HG03520 (cell line): ENCODE data around the gene PLA2G4B.

Experiments used
- ATAC-seq: cut with Tn5 transposase; IDR thresholded peaks from one replicate; pipeline ENCODE4 v1.9.1; 2021; ENCODE audit warnings: mild to moderate bottlenecking, moderate library complexity; ENCODE audit not compliant: unreplicated experiment

PLA2G4B gene

DNA sequence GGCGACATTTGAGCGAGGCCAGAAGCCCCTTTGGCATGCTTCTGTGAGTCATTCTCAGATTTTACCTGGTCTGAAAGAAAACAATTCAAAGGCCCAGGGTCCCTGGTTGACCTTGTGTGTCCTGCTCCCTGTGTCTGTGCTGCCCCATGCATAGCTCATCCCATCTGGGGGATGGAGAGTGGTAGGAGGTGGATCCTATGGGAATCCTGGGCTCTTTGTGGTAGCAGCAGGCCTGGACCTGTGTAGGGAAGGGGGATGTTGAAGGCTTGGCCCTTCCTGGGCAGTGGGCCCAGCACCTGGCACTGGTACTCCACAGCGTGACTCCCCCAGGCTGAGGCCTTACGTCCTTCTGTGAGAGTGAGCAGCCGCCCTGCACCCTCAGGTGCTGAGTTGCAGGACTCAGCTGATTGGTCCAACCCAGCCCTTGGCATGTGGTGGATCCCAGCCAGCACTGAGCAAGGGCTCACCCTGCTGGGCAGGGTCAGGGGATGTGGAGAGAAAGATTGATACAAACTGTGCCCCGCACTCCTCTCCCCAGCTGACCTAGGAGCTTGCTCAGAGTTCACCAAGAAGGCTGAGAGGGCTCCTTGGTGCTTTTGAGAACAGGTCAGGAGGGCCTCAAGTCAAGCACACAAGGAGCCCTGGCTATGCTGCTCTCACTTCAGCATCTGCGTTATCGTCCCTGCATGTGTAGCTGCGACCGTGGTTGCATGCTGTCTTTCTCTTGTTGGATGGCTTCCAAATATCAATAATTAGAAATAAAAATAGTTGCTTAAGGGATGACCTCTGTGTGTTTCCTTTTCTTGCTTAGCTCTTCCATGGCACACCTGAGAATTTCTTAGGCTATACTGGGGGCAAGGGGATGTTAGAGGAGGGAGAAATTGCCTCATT lies 32.1 kb upstream of the PLA2G4B start:
- ATAC-seq, result no peak

DNA sequence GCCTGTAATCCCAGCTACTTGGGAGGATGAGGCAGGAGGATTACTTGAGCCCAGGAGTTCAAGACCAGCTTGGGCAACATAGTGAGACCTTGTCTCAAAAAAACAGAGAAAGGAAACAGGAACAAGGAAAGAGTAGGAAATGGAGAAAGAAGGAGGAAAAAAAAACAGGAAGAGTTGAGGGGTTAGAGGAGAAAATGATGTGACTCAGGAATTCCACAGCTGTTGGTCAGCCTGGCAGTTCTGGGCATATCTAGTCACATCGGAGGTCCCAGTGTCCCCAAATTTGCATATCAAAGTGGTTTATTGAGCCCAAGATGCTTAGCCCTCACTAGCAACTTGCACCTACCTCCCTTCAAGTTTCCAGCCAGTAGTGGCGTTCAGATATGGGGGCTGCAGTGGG lies 29.5 kb upstream of the PLA2G4B start:
- ATAC-seq, result no peak

DNA sequence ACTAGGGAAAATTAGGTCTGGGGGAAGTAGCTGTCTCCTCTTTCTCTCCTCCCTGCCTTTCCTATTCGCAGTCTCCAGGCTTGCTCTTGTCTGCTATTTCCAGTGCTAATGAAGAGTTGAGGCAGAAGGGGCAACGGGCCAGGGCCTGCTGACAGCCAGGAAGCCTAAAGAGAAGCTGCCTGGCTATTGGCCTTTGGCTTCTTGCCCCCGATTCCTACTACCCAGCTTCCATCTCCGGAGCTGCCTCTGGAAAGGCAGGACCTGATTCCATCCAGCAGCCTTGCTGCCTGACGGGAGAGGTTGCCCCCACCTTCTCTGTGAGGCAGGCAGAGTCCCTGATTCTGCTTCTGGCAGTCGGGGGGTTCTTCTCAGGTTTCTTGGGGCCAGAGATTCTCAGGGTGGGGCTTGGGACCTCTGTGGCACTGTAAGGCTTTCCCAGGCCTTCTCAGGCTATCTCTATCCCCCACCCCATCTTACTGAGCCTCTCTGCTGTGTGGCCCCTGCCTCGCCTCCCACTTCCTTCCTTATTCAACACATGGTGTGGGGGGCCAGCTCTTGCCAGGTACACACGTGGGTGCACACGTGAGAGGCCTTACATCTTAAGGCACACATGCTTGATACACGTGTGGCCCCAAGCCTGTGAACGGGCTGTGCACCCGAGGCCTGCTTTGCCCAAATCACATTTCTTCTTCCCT lies 29.0 kb upstream of the PLA2G4B start:
- ATAC-seq, result no peak

DNA sequence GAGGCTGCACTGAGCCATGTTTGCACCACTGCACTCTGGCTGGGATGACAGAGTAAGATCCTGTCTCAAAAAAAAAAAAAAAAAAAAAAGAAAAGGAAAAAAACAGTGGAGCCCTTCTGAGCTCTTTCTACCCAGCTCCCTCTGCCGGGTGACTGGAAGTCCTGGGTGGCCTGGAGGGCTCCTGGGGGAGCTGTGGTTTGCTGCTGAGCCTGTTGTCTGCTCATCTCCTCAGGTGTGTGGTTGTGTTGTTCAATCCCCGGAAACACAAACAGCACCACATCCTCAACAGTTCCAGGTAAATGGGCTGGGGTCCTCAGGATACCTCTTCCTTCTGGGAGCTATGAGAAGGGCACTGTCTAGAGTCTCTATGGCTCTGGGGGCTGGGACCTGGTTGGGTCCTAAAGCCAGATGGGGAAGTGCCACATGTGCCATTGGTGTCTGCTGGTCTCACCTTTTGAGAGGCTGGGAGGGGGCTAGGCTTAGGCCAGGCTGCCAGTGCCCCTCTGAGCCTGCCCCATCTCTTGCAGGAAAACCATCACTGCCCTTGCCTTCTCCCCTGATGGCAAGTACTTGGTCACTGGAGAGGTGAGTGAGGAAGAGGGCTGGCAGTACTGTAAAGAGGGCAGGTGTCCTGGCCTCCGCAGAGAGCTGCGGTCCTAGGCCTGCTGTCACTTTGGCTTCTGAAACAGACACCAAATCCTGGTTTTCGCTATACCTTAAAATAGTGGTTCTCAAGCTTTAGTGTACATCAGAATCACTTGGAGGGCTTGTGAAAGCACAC lies 27.8 kb upstream of the PLA2G4B start:
- ATAC-seq, result no peak

DNA sequence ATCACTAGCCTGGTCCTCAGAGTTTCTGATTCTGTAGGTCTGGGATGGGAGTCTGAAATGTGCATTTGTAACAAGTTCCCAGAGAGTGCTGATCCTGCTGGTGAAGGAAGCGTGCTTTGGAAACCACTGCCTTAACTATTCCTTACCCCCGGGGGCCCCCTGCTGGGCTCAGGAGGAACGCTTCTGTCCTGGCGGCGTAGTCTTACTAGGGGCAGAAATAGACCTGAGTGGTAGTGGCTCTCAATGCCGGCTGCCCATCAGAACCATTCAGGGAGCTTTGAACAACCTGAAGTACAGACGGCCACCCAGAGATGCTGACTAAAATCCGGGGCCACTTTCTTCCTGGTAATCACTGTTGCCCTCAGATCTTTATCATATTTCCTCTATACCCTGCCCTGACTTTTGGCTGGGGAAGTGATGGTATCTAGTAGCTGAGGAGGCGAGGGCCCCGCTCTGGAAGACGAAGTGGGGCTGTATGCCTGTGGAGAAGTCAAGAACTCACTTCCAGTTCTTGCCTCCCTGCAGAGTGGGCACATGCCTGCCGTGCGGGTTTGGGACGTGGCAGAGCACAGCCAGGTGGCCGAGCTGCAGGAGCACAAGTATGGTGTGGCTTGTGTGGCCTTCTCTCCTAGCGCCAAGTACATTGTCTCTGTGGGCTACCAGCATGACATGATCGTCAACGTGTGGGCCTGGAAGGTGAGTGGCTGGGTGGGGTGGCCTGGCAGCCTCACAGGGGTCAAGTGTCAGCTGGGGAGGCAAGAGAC lies 27.0 kb upstream of the PLA2G4B start:
- ATAC-seq, result no peak

GRCh38 chr15:41812820-41813375 lies 25.7 kb upstream of the PLA2G4B start:
- no peak for ATAC-seq

GRCh38 chr15:41813426-41813825 lies 25.2 kb upstream of the PLA2G4B start:
- no peak for ATAC-seq

GRCh38 chr15:41814534-41814933 lies 24.1 kb upstream of the PLA2G4B start:
- ATAC-seq, result no peak

- no peak for ATAC-seq
Measured at GRCh38 chr15:41816788-41817187, 21.9 kb upstream of the PLA2G4B start.

- ATAC-seq, result no peak
Measured at GRCh38 chr15:41817327-41817726, 21.3 kb upstream of the PLA2G4B start.

DNA sequence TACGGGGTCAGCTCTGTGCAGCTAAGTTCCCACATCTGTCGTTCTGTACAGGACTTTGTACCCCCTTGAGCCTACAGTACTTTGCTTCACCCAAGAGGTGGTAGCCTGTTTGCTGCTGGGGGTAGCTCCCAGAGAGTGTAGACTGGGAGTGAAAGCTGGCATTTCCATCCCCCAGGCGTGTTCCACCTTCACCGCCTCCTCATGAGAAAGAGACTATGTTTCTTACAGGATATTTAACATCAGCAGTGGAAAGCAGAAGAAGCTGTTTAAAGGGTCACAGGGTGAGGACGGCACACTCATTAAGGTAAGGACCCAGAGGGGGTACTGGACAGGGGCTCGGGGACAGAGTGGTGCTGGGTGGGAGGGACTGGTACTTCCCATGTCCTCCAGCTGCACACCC lies 20.9 kb upstream of the PLA2G4B start:
- no peak for ATAC-seq

- ATAC-seq, result no peak
Measured at GRCh38 chr15:41819455-41820050, 19.1 kb upstream of the PLA2G4B start.

GRCh38 chr15:41820791-41821423 lies 17.7 kb upstream of the PLA2G4B start:
- ATAC-seq, result no peak

- ATAC-seq, result no peak
Measured at GRCh38 chr15:41821831-41822230, 16.8 kb upstream of the PLA2G4B start.

- ATAC-seq, result no peak
Measured at GRCh38 chr15:41822471-41822870, 16.2 kb upstream of the PLA2G4B start.

- ATAC-seq, result no peak
Measured at GRCh38 chr15:41822957-41823356, 15.7 kb upstream of the PLA2G4B start.

- ATAC-seq, result no peak
Measured at GRCh38 chr15:41823502-41823901, 15.1 kb upstream of the PLA2G4B start.

GRCh38 chr15:41824062-41824745 lies 14.4 kb upstream of the PLA2G4B start:
- no peak for ATAC-seq

DNA sequence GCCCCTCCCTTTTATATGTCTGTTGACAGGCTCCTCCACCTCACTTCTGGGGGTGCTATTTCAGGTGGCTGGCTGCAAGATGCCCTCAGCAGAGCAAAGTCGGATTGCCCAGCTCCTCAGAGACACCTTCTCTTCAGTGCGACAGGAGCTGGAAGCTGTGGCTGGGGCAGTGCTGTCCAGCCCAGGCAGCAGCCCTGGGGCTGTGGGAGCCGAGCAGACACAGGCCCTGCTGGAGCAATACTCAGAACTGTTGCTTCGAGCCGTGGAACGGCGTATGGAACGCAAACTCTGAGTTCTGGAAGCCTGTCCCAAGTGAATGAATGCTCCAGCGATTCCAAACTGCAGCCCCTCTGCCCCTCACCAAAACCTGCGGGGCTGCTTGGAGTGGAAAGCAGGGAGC lies 13.5 kb upstream of the PLA2G4B start:
- no peak for ATAC-seq
